Kidney epithelial cell (primary cell): ENCODE data around the gene MACF1. TPM values are rescaled to one million over a fixed set of nuclear protein-coding genes. Genes with fewer than 3 reads are reported as not detected.

Experiments used
- DNase-seq: peaks from one replicate; pipeline ENCODE4 v3.0.0-alpha.2; 2010; ENCODE audit warnings: low read depth
- H3K27me3 ChIP-seq: 2 replicates; pipeline ENCODE4 v1.6.0; 2011; ENCODE audit warnings: low read length; ENCODE audit not compliant: control insufficient read depth, insufficient read depth
- H3K36me3 ChIP-seq: 2 replicates; pipeline ENCODE4 v1.5.1; 2011; ENCODE audit warnings: low read length; ENCODE audit not compliant: control insufficient read depth, insufficient read depth
- H3K4me3 ChIP-seq: 2 replicates; pipeline ENCODE4 v1.5.1; 2011; ENCODE audit warnings: low read depth, mild to moderate bottlenecking, control low read depth, low read length
- CTCF ChIP-seq: IDR thresholded peaks from 2 replicates; pipeline ENCODE4 v1.5.1; 2011; ENCODE audit warnings: mild to moderate bottlenecking, moderate library complexity, low read length, control low read depth, inconsistent platforms; ENCODE audit not compliant: insufficient read depth, poor library complexity, severe bottlenecking
- total RNA-seq: library from RNA; depleted of rRNA; stranded (reverse); fragments of >200 nt; gene quantifications from 2 replicates; pipeline ENCODE4 v1.2.3, GENCODE V29; 2015

MACF1 gene
- total RNA-seq, 1 donor from 2014 or later: 279 TPM

GRCh38 chr1:39177706-39178105 is 26.8 kb upstream of the MACF1 start:
- no peaks in the 10 kb centered on the region for H3K36me3 ChIP-seq
- H3K27me3 ChIP-seq: no peaks in the 10 kb centered on the region
- no peak overlapping the region for H3K4me3 ChIP-seq
- no peak for TF ChIP-seq CTCF
- no peak for DNase-seq

GRCh38 chr1:39178541-39179431 is 25.7 kb upstream of the MACF1 start:
- H3K4me3 ChIP-seq: no peak overlapping the region
- TF ChIP-seq CTCF: no peak
- peak; percentile 88 for DNase-seq

GRCh38 chr1:39181311-39181710 is 23.2 kb upstream of the MACF1 start:
- Histone ChIP-seq H3K27me3 (no peaks in the 10 kb centered on the region), H3K4me3 (no peak overlapping the region), H3K36me3 (no peaks in the 10 kb centered on the region)
- DNase-seq: no peak
- TF ChIP-seq CTCF: no peak

More at GRCh38 chr1:39178541-39179431, 25.7 kb upstream of the MACF1 start:
- H3K27me3 ChIP-seq: no peaks in the 10 kb centered on the region
- H3K36me3 ChIP-seq: no peaks in the 10 kb centered on the region

GRCh38 chr1:39182804-39183203 is 21.7 kb upstream of the MACF1 start:
- Histone ChIP-seq H3K36me3 (no peaks in the 10 kb centered on the region), H3K4me3 (no peak overlapping the region), H3K27me3 (no peaks in the 10 kb centered on the region)
- TF ChIP-seq CTCF: no peak
- no peak for DNase-seq

- peak; percentile 95 for DNase-seq
- peak; percentile 57 for TF ChIP-seq CTCF
- H3K27me3 ChIP-seq: no peaks in the 10 kb centered on the region
- H3K36me3 ChIP-seq: no peaks in the 10 kb centered on the region
- no peak overlapping the region for H3K4me3 ChIP-seq
Observed at GRCh38 chr1:39183503-39184353, 20.8 kb upstream of the MACF1 start.
